PC-9 (cell line): ENCODE data around the gene GLO1. TPM values are rescaled to one million over a fixed set of nuclear protein-coding genes. Genes with fewer than 3 reads are reported as not detected.

Experiments
- BruUV-seq: library from RNA; stranded (reverse); fragments of 400-500 nt; replicated peaks from 2 replicates; lab custom pipeline; 2021; lab: Mats Ljungman, UMichigan
- CTCF ChIA-PET: fragments of 300-600 bp; sonication (Branson Sonifier 250); formaldehyde crosslinking; loops from one replicate; lab custom pipeline; 2022; ENCODE audit warnings: antibody characterized with exemption; lab: Charles Lee
- POLR2A ChIA-PET: fragments of 300-600 bp; sonication (Branson Sonifier 250); formaldehyde crosslinking; loops from one replicate; lab custom pipeline; 2022; ENCODE audit warnings: antibody characterized with exemption; ENCODE audit not compliant: unreplicated experiment; lab: Charles Lee
- DNase-seq, 2 experiments: peaks; one replicate each; pipeline versions ENCODE4 v3.0.0 to v3.0.0-alpha.2; 2015 to 2022; ENCODE audit warnings: mixed read lengths in 1 of 2
- H2AFZ ChIP-seq: fragments of 200-600 bp; sonication (generic); 2 replicates; pipeline ENCODE4 v1.8.1; 2017; ENCODE audit warnings: antibody characterized with exemption
- H3F3A ChIP-seq: fragments of 200-600 bp; sonication (generic); 2 replicates; pipeline ENCODE4 v1.8.1; 2017; ENCODE audit warnings: antibody characterized with exemption, mild to moderate bottlenecking, low read depth; ENCODE audit not compliant: insufficient read depth
- H3K27ac ChIP-seq: fragments of 200-600 bp; sonication (generic); 2 replicates; pipeline ENCODE4 v1.6.1; 2016; ENCODE audit warnings: mixed run types
- H3K27me3 ChIP-seq: fragments of 200-600 bp; sonication (generic); 2 replicates; pipeline ENCODE4 v1.6.1; 2016; ENCODE audit warnings: low read depth, mixed run types; ENCODE audit not compliant: insufficient read depth
- H3K36me3 ChIP-seq: fragments of 200-600 bp; sonication (generic); 2 replicates; pipeline ENCODE4 v1.6.1; 2016; ENCODE audit warnings: low read depth, mixed run types
- H3K4me1 ChIP-seq: fragments of 200-600 bp; sonication (generic); replicated peaks from 2 replicates; pipeline ENCODE4 v1.6.1; 2016; ENCODE audit warnings: mixed run types; ENCODE audit not compliant: insufficient read depth
- H3K4me2 ChIP-seq: fragments of 200-600 bp; sonication (generic); 2 replicates; pipeline ENCODE4 v1.6.1; 2017; ENCODE audit warnings: mixed run types
- H3K4me3 ChIP-seq: fragments of 200-600 bp; sonication (generic); 2 replicates; pipeline ENCODE4 v1.6.1; 2016; ENCODE audit warnings: mixed run types
- H3K79me2 ChIP-seq: fragments of 200-600 bp; sonication (generic); 2 replicates; pipeline ENCODE4 v1.6.1; 2017; ENCODE audit warnings: low read depth, mixed run types
- H3K9me2 ChIP-seq: fragments of 200-600 bp; sonication (generic); 2 replicates; pipeline ENCODE4 v1.8.1; 2017; ENCODE audit warnings: mild to moderate bottlenecking; ENCODE audit not compliant: insufficient read depth
- H3K9me3 ChIP-seq: fragments of 200-600 bp; sonication (generic); 2 replicates; pipeline ENCODE4 v1.8.1; 2016; ENCODE audit warnings: low read depth; ENCODE audit not compliant: insufficient read depth
- H4K20me1 ChIP-seq: fragments of 200-600 bp; sonication (generic); 2 replicates; pipeline ENCODE4 v1.8.1; 2017; ENCODE audit not compliant: insufficient read depth
- CTCF ChIP-seq: fragments of 200-600 bp; sonication (generic); conservative IDR thresholded peaks from 2 replicates; pipeline ENCODE4 v1.6.1; 2017; ENCODE audit warnings: mixed run types, antibody characterized with exemption, mild to moderate bottlenecking, moderate library complexity
- EZH2 ChIP-seq: fragments of 200-600 bp; sonication (generic); IDR thresholded peaks from 2 replicates; pipeline ENCODE4 v1.8.0; 2017; ENCODE audit warnings: antibody characterized with exemption, low read depth
- intact Hi-C: fragments of 100-400 bp; cut with micrococcal nuclease; formaldehyde crosslinking; loops from one replicate; pipeline ENCODE4 v1.10.0; 2022; ENCODE audit not compliant: unreplicated experiment
- total RNA-seq: library from RNA; stranded (reverse); gene quantifications from 2 replicates; pipeline ENCODE4 v1.2.3, GENCODE V29; 2021

GLO1 gene
- total RNA-seq, 1 experiment from 2014 or later: 118 TPM

- ChIA-PET CTCF (no interaction called here), POLR2A (no interaction called here)
- intact Hi-C loops: no loop called here
- Histone ChIP-seq H3K4me1 (no peaks in the 10 kb centered on the region), H3K4me3 (no peak overlapping the region), H3K27me3 (no peaks in the 10 kb centered on the region), H3F3A (no peaks in the 10 kb centered on the region), H4K20me1 (no peaks in the 10 kb centered on the region; the same call in 1 of the 2 replicates), H3K79me2 (no peaks in the 10 kb centered on the region), H3K4me2 (no peak overlapping the region), H3K36me3 (no peaks in the 10 kb centered on the region), H3K27ac (no peak overlapping the region), H3K9me3 (no peaks in the 10 kb centered on the region), H3K9me2 (no peaks in the 10 kb centered on the region), H2AFZ (no peak overlapping the region)
- TF ChIP-seq EZH2 (no peak), CTCF (no peak)
- no TSS peak for BruUV-seq
- no peak for DNase-seq
Measured at GRCh38 chr6:38730140-38730862, 27.4 kb upstream of the GLO1 start.

- H3K9me3 ChIP-seq: no peaks in the 10 kb centered on the region
- no peak for DNase-seq
- no peaks in the 10 kb centered on the region for H3K4me1 ChIP-seq
- ChIA-PET POLR2A (no interaction called here), CTCF (no interaction called here)
- H3K79me2 ChIP-seq: no peaks in the 10 kb centered on the region
- H3K36me3 ChIP-seq: no peaks in the 10 kb centered on the region
- no peak overlapping the region for H3K4me3 ChIP-seq
- H3K4me2 ChIP-seq: no peak overlapping the region
- H4K20me1 ChIP-seq: no peaks in the 10 kb centered on the region; the same call in 1 of the 2 replicates
- no TSS peak for BruUV-seq
- H3F3A ChIP-seq: no peaks in the 10 kb centered on the region
- no peaks in the 10 kb centered on the region for H3K27me3 ChIP-seq
- H3K9me2 ChIP-seq: no peaks in the 10 kb centered on the region
- TF ChIP-seq EZH2: no peak
- no peak for TF ChIP-seq CTCF
- H2AFZ ChIP-seq: no peak overlapping the region
- H3K27ac ChIP-seq: no peak overlapping the region
- intact Hi-C loops: no loop called here
Measured at GRCh38 chr6:38728203-38728602, 25.3 kb upstream of the GLO1 start.

GRCh38 chr6:38725414-38726183 lies 22.7 kb upstream of the GLO1 start:
- no peaks in the 10 kb centered on the region for H3K9me2 ChIP-seq
- ChIA-PET CTCF (no interaction called here), POLR2A (interaction anchor here (0.6 kb wide), 1 partner anchor 344 kb away, joined by 30 read pairs; no protein-coding TSS in a partner anchor)
- no peak for TF ChIP-seq CTCF
- TF ChIP-seq EZH2: no peak
- H3K36me3 ChIP-seq: no peaks in the 10 kb centered on the region
- H3K79me2 ChIP-seq: no peaks in the 10 kb centered on the region
- no peaks in the 10 kb centered on the region for H3K4me1 ChIP-seq
- H3F3A ChIP-seq: no peaks in the 10 kb centered on the region
- intact Hi-C loops: no loop called here
- H3K27me3 ChIP-seq: no peaks in the 10 kb centered on the region
- H3K27ac ChIP-seq: no peak overlapping the region
- no peaks in the 10 kb centered on the region; the same call in 1 of the 2 replicates for H4K20me1 ChIP-seq
- no peak overlapping the region for H2AFZ ChIP-seq
- no peak for DNase-seq
- no peak overlapping the region for H3K4me2 ChIP-seq
- H3K9me3 ChIP-seq: no peaks in the 10 kb centered on the region
- no TSS peak for BruUV-seq
- H3K4me3 ChIP-seq: no peak overlapping the region
